ENCODE data around the gene UBE2K. TPM values are rescaled to one million over a fixed set of nuclear protein-coding genes. Genes with fewer than 3 reads are reported as not detected.

Gene UBE2K
- total and polyA plus RNA-seq, 2 of the 13 experiments (the other 11 are each of a cell fraction or from before 2014, with no cell fraction given), result 36.2 to 81.0 TPM

- Histone ChIP-seq H3K9ac (ENCODE audit: insufficient read depth, low read depth, low read length) (no peak overlapping the region), H3K36me3 (replicated peaks in 1 of 2; ENCODE audit: control insufficient read depth in 1 of 2, insufficient read depth in 2 of 2, low read length in 2 of 2) (peaks cover 4 to 17% of the 10 kb centered on the region in 2 experiments; a peak in 3 of 5 replicates), H3K9me3 (ENCODE audit: low read length) (no peaks in the 10 kb centered on the region), H3K79me2 (ENCODE audit: insufficient read depth, low read length) (peaks cover 85% of the 10 kb centered on the region), H3K27ac (ENCODE audit: extremely low read length, insufficient read depth, low read length) (no peak overlapping the region), H2AFZ (ENCODE audit: low read length) (no peak overlapping the region), H3K4me1 (ENCODE audit: insufficient read depth, low read length) (peaks cover 11% of the 10 kb centered on the region; the same call in 1 of the 2 replicates), H4K20me1 (ENCODE audit: insufficient read depth, low read length) (peaks cover 39% of the 10 kb centered on the region), H3K27me3 (ENCODE audit: control insufficient read depth in 1 of 2, insufficient read depth in 2 of 2, low read length in 2 of 2) (no peaks in the 10 kb centered on the region), H3K4me2 (ENCODE audit: low read depth, low read length) (no peak overlapping the region), H3K4me3 (replicated peaks in 1 of 3; ENCODE audit: insufficient read depth in 1 of 3, low read depth in 2 of 3, low read length in 3 of 3) (no peak overlapping the region)
- POLR2A ChIA-PET, result no interaction called here
- in situ Hi-C loops (cut with HindIII; ENCODE audit: extremely low pct_ligation_motif_present, low pct_unique_long_range_greater_than_20kb) (no loop called here), intact Hi-C loops (cut with micrococcal nuclease; ENCODE audit: unreplicated experiment) (no loop called here)
- ATAC-seq (no peak), FAIRE-seq (no peak), DNase-seq (ENCODE audit: low spot score) (no peak)
- WGBS (ENCODE audit: low lambda C conversion rate), result 91% methylated on average over 3 of the region's 3 CpGs
- BruUV-seq (replicated peaks), result no TSS peak
- CTCF ChIA-PET (ENCODE audit: low intra/inter-chr PET ratio, low total read pairs), result no interaction called here
- TF ChIP-seq, protein P1, sequence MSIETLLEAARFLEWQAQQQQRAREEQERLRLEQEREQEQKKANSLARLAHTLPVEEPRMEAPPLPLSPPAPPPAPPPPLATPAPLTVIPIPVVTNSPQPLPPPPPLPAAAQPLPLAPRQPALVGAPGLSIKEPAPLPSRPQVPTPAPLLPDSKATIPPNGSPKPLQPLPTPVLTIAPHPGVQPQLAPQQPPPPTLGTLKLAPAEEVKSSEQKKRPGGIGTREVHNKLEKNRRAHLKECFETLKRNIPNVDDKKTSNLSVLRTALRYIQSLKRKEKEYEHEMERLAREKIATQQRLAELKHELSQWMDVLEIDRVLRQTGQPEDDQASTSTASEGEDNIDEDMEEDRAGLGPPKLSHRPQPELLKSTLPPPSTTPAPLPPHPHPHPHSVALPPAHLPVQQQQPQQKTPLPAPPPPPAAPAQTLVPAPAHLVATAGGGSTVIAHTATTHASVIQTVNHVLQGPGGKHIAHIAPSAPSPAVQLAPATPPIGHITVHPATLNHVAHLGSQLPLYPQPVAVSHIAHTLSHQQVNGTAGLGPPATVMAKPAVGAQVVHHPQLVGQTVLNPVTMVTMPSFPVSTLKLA (IDR thresholded peaks at IDR 0.05), result no peak
- TF ChIP-seq ZNF253 (CRISPR knock-in tag; IDR thresholded peaks at IDR 0.05; ENCODE audit: borderline replicate concordance), result no peak
These were observed 17.9 kb downstream of the UBE2K start for GRCh38 chr4:39715788-39716187.

DNA sequence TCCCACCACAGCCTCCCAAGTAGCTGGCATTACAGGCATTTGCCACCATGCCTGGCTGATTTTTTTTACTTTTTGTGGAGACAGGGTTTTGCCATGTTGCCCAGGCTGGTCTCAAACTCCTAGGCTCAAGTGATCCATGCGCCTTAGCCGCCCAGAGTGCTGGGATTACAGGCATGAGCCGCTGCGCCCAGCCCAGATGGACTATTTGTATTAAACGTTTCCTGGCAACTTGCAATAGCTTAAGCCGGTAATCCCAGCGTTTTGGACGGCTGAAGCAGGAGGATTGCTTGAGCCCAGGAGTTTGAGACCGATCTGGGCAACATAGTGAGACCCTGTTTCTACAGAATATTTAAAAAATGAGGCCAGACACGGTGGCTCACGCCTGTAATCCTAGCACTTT lies 18.4 kb downstream of the UBE2K start:
- DNase-seq (ENCODE audit: low spot score) (no peak), ATAC-seq (no peak), FAIRE-seq (no peak)
- ChIA-PET POLR2A (no interaction called here), CTCF (ENCODE audit: low intra/inter-chr PET ratio, low total read pairs) (no interaction called here)
- 95% methylated on average over 9 of the region's 11 CpGs for WGBS (ENCODE audit: low lambda C conversion rate)
- H3K4me1 ChIP-seq (ENCODE audit: insufficient read depth, low read length), result peaks cover 8% of the 10 kb centered on the region; the same call in 1 of the 2 replicates
- in situ Hi-C loops (cut with HindIII; ENCODE audit: extremely low pct_ligation_motif_present, low pct_unique_long_range_greater_than_20kb), result no loop called here
- intact Hi-C loops (cut with micrococcal nuclease; ENCODE audit: unreplicated experiment), result no loop called here
- H3K9ac ChIP-seq (ENCODE audit: insufficient read depth, low read depth, low read length), result no peak overlapping the region
- no peak overlapping the region for H3K4me3 ChIP-seq (replicated peaks in 1 of 3; ENCODE audit: insufficient read depth in 1 of 3, low read depth in 2 of 3, low read length in 3 of 3)
- peaks cover 4 to 17% of the 10 kb centered on the region in 2 experiments; a peak in 3 of 5 replicates for H3K36me3 ChIP-seq (replicated peaks in 1 of 2; ENCODE audit: control insufficient read depth in 1 of 2, insufficient read depth in 2 of 2, low read length in 2 of 2)
- peaks cover 38% of the 10 kb centered on the region for H4K20me1 ChIP-seq (ENCODE audit: insufficient read depth, low read length)
- no peaks in the 10 kb centered on the region for H3K27me3 ChIP-seq (ENCODE audit: control insufficient read depth in 1 of 2, insufficient read depth in 2 of 2, low read length in 2 of 2)
- no peaks in the 10 kb centered on the region for H3K9me3 ChIP-seq (ENCODE audit: low read length)
- no peak overlapping the region for H2AFZ ChIP-seq (ENCODE audit: low read length)
- H3K27ac ChIP-seq (ENCODE audit: extremely low read length, insufficient read depth, low read length), result no peak overlapping the region
- no TSS peak for BruUV-seq (replicated peaks)
- no peak overlapping the region for H3K4me2 ChIP-seq (ENCODE audit: low read depth, low read length)
- peaks cover 89% of the 10 kb centered on the region for H3K79me2 ChIP-seq (ENCODE audit: insufficient read depth, low read length)
- no peak for TF ChIP-seq REPIN1 (CRISPR knock-in tag; IDR thresholded peaks at IDR 0.05; ENCODE audit: borderline replicate concordance, low read depth)
- TF ChIP-seq RNF2 (conservative IDR thresholded peaks at IDR 0.05; ENCODE audit: low read depth), result no peak
- TF ChIP-seq SMC3 (IDR thresholded peaks at IDR 0.05; ENCODE audit: low read length), result no peak
- no peak for TF ChIP-seq ZNF597 (CRISPR knock-in tag; IDR thresholded peaks at IDR 0.05)
- TF ChIP-seq ZMYM3 (CRISPR knock-in tag; IDR thresholded peaks at IDR 0.05), result no peak
- TF ChIP-seq ZNF841 (CRISPR knock-in tag; IDR thresholded peaks at IDR 0.05; ENCODE audit: borderline replicate concordance), result no peak

All from HepG2 (cell line).